Astrocyte (in vitro differentiated cells and primary cell): ENCODE results near the gene C7.

Experiments used
- CTCF ChIP-seq: IDR thresholded peaks from 2 replicates; pipeline ENCODE4 v1.5.1; 2011; ENCODE audit warnings: low read depth, mild to moderate bottlenecking, inconsistent platforms, low read length, moderate library complexity; ENCODE audit not compliant: insufficient read depth
- EZH2 ChIP-seq: IDR thresholded peaks from 2 replicates; pipeline ENCODE4 v1.6.1; 2012; ENCODE audit warnings: mild to moderate bottlenecking, low read length, inconsistent platforms; ENCODE audit not compliant: insufficient read depth

- TF ChIP-seq CTCF = no peak
- no peak for TF ChIP-seq EZH2
These were observed 23.5 kb downstream of the C7 start for GRCh38 chr5:40932766-40933165.
